HT1080 (cell line): ENCODE data around the gene DTNB. TPM values are rescaled to one million over a fixed set of nuclear protein-coding genes. Genes with fewer than 3 reads are reported as not detected.
A peak's percentile ranks its signal among the peaks of the same experiment; 100 is the strongest.
"Not testable (repeated sequence)": the region's sequence is repeated elsewhere in the genome, so short reads cannot be mapped to it uniquely, and the experiment has no call there.

Experiments
- DNase-seq: peaks from one replicate; pipeline ENCODE4 v3.0.0-alpha.2; 2015; ENCODE audit warnings: low read depth
- polyA plus RNA-seq, 2 experiments: library from polyadenylated mRNA; depleted of rRNA; stranded (reverse); fragments of >200 nt; gene quantifications; 2 replicates each; pipeline ENCODE4 v1.2.3, GENCODE V29; 2015
- total RNA-seq: library from RNA; depleted of rRNA; stranded (reverse); fragments of >200 nt; shearing (Covaris generic); gene quantifications from 2 replicates; pipeline ENCODE4 v1.2.3, GENCODE V29; 2014; rRNA removed

DTNB gene
- 6.0 and 9.1 TPM in 2 replicates for total RNA-seq
- 8.5 and 9.0 TPM in 2 replicates for polyA plus RNA-seq (2015; cell fraction: cytosol; rRNA removed)
- polyA plus RNA-seq (2015; cell fraction: nucleus; rRNA removed) = 11.2 and 11.6 TPM in 2 replicates

DNA sequence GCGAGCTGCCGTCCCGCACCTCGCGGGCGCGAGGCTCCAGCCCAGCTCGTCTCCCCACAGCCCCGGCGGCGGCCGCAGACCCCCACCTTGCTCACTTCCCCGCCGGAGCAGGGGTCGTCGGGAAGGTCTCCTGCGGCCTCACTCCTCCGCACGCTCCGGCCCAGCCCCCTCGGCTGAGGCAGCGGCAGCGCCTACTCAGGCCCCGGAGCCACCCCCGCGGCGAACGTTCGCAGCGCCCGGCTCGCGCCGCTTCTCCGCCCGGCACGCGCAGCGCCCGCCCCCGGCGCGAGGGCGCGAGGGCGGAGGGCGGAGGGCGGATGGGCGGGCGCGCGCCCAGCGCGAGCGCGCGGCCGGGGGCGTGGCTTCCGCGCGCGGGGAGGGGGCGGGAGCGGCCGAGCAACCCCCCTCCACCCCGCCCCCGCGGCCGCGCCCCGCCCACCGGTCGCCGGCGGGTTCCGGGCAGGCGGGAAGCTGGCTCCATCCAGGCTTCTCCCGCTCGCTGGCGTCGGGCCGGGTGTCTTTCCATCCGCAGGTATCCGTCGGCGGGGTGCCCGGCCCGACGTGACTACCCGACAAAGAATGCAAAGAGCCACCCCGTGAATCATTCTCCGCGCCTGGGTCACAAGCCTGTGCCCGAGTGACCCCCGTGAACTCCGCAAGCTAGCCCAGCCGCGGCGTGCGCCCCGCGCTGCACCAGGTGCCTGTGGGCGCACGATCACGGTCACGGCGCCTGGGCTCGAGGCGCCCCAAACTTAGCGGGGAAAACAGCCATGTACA is at the start of gene DTNB:
Gene DTNB, minus strand, starts transcription at position 278 of the 777 bp plus-strand sequence. CDS start 20,917 bp downstream, outside the sequence.
- DNase-seq = peak; percentile 64

DNA sequence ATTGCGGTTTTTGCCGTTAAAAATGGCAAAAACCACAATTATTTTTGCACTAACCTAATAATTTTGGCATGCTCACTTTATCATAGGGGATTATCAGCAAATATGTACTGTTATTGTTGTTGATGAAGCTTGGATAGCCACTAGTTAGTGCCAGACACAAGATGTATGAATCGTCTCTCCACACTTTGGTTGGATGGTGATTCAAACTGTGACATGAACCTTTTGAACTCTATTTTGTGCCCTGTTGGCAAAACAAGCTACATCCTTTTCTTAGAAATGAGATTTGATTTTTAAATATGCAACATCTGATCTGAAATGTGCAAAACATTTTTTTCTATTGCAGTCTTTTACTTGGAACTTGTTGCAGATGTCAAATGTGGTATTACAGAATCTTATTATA is 48.8 kb upstream of the DTNB start:
- no peak for DNase-seq

DNA sequence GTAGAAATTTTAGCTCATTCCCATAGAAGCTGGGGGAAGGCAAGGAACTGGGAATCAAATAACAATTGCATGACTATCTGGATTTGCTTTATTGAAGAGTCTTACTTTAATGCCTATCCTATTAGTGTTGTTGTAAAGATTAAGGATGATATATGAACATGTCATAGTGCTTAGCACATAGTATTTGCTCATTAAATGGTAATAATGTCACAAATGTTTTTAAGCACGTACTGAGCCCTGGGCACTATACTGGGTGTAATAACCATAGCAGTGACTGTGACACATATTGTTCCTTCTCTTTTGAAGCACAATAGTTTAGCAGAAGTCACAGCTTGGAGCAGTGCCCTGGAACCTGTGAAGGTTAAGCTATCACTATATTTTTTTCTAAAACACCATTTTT is 47.2 kb upstream of the DTNB start:
- DNase-seq = no peak

DNA sequence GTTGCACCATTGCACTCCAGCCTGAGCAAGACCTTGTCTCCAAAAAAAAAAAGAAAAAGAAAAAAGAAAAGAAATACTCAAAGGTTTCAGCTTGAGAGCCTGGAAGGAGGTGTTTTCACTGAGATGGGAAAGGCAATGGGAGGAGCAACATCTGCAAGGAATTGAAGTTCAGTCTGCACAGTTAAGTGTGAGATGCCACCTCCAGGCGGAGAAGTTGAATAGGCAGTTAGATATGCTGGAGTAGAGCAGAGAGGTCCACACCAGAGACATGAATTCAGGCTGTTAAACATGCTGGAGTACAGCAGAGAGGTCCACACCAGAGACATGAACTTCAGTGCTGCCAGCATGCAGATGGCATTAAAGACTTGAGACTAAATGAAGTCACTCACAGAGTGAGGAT is 41.4 kb upstream of the DTNB start:
- peak; percentile 46 for DNase-seq

DNA sequence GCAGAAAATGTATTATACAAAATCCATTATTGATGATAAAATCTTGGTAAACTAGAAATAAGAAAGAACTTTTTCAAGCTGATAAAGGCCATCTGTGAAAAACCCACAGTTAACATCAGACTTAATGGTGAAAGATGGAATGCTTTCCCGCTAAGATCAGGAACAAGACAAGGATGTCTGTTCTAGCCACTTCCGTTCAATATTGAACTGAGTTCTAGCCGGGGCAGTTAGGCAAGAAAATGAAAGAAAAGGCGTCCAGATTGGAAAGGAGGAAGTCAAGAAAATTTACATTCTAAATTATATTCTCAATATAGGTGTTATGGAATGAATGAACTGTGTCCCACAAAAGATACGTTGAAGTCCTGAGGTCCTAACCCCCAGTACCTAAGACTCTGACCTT is 39.1 kb upstream of the DTNB start:
- no peak for DNase-seq

DNA sequence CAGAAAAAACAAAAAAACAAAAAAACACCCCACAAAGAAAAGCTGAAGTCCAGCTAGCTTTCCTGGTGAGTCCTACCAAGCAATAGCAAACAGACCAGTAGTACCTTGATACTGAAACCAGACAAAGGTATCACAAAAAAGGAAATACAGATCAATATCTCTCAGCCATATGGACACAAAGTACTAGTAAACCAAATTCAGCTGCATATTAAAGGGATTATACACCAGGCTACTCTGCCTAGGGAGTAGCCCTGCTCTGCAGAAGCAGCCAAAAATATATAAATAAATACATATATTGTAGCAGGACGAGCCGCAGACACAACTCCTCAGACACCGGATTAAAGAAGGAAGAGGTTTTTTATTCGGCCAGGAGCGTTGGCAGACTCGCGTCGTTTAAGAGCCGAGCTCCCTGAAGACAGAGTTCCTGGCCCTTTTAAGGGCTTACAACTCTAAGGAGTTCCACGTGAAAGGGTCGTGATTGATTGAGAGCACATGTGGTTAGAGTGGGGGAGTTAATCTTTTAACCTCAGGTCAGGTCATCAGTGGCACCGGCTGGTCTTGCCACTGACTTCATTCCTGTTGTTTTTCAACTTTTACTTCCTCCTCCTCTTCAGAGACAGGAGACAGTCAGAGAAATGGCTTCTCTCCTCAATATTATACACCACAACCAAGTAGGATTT is 38.4 kb upstream of the DTNB start:
- DNase-seq = no peak

DNA sequence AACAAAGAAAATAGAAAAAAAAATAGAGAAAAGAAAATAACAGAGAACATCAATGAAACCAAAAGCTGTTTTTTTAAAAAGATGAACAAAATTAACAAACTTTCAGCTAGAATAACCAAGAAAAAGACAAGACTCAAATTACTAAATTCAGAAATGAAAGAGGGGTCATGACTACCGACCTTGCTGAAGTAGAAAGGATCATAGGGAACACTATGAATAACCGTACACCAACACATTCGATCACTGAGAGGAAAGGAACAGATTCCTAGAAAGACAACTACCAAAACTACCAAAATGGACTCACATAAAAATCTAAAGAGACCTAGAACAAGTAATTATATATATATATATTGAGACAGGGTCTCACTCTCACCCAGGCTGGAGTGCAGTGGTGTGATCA is 37.4 kb upstream of the DTNB start:
- no peak for DNase-seq

DNA sequence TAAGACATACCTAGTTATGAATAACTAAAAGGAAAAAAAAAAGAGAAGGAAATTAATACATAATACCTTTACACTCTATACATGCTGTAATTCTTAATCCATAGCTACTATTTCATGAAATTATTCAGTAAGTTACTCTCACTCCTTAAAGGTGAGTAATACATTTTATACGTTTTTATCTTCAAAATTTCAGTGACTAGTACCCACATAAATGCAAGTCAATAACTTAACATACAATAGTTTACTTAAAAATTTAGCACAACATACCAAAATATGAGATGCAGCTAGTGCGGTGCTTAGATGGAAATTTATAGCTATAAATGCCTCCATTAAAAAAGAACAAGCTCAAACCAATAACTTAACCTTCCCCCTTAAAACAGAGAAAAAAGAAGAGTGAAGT is 36.0 kb upstream of the DTNB start:
- DNase-seq = no peak

DNA sequence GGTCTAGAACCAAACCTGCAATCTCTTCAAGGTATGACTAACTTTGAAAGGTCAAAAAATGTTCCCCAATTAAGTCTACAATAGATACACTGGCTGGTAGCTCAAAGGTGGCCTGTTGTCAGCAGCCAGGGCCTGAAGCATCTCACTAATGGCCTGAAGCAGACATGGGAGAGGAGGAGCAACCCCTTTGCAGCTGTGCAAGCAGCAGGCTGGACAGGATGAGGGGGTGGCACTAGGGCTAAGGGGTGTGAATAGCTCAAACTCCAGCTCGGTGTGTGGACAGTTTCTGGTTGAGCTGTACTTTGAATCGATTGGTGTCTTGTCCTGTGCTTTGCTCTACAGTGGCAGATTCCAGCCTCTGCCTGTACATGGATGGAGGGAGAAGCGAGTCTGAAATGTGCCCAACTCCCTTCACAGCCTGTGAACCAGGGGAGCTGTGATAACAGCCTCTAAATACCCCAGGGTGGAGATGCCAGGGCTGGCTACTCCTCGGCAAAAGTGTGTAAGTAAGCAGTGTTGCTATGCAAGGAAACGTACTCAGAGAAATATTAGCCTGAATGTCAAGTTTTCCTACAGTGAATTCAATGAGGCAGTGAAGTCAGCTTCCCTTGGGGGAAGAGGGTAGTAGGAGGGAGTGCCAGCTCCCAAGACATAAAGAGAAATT is 34.7 kb upstream of the DTNB start:
- DNase-seq = no peak

DNA sequence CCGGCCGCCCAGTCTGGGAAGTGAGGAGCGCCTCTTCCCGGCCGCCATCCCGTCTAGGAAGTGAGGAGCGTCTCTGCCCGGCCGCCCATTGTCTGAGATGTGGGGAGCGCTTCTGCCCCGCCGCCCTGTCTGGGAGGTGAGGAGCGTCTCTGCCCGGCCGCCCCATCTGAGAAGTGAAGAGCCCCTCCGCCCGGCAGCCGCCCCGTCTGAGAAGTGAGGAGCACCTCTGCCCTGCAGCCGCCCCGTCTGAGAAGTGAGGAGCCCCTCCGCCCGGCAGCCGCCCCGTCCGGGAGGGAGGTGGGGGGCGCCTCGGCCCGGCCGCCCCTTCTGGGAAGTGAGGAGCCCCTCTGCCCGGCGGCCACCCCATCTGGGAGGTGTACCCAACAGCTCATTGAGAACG is 32.2 kb upstream of the DTNB start:
- DNase-seq = not testable (repeated sequence)

DNA sequence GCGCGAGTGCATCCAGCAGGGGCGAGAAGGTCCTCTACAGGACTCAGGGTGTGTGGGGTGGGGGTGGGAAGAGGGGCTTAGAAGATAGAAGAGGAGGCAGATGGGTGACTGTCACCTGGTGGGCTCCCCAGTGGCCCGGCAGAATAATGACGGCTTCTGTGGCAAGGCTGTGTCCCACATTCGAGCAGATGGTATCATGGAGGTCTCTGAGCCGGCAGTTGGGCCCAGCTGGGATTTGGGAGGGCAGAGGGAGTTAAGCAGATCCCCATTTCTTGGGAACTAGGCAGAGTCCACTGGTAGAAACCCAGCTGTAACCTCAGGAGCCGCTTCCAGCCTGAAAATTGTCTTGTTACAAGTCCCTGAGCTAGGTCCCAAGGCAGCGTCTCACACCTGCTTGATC is 28.4 kb upstream of the DTNB start:
- no peak for DNase-seq

DNA sequence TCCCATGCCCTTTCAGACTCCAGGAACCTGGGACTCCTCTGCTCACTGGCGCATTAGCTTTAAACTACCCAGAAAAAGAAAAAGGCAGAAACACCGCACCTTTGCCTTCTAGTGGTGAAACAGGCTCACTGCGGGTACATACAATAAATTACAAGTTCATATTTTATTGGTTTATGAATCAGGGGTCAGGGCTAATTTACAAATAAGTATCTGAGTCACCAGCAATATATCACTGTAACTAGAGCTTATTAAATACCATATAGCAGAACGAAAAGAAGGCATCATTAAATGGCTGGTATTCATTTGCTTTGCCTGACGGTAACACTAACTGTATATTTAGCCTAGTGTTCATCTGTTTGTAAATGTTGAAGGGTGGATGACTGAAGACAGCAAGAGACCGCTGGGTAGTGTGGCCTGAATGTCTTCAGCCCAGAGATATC is 26.9 kb upstream of the DTNB start:
- DNase-seq = peak; percentile 51

DNA sequence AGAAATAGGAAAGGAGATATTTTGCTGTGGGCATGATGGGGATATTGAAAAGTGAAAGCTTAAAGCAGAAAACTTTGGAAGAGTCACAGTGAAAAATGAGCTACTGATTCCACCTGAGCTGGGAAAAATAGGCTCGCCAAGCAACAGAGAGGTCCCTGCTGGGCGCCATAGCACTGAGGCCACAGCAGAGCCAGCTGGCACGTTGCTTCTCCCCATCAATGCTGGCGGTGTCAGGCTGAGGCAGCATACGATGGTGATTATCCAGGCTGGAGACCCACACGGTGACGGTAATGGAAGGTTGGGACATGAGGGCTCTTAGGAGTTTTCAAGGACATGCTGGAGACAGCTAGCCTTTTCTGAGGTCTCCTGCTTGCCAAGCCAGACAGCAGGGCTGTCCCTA is 25.8 kb upstream of the DTNB start:
- DNase-seq = no peak

DNA sequence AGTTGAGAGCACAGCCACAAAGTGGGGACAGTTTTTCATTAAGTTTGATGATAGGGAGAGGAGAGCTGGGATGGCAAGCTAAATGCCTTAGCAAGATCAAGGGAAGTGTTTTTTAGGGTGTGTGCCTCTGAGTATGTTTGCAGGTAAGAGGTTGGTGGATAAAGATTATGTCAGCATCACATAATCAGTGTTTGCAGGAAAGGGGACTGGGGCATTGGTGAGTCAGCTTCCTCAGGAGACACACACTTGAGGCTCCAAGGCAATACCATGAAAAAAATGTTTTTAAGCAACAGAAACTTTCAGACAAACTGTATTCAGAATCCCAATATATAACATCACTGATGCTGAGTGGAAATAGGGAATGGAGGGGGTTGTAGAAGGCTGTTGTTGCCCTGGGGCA is 25.4 kb upstream of the DTNB start:
- peak; percentile 65 for DNase-seq

DNA sequence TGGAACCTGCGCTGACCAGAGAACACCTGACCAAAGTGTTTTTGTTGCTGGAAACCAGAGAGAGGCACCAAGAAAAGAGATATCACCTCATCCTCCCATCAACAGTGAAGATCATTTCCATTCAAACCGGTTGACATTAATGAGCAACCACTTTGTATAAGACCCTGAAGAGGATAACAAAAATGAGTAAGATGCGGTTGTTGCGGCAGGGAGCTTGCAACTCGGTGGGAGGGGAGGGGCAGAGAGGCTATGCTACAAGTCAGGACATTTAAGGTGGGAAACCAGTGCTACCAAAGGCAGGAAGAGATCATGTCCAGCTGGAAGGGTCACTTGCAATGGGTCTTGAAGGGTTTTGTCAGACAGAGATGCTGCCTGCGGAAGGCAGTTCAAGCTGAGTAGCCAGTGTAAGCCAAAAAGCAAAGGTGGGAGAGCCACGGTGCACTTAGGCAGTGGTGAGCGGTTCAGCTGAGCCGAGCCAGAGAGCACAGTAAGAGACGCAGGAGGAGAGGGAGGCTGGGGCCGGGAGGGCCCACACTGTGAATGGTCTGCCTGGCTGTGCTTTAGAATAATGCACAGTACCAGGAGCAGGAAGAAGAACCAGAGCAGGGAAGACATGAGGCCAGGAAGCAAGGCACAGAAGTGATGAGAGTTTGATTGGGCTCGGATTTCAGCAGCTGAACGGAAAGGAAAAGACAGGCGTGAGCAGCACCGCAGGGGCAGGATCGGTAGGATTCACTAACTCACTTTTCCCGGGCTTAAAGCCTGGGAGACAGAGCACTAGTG is 24.4 kb upstream of the DTNB start:
- DNase-seq = no peak

DNA sequence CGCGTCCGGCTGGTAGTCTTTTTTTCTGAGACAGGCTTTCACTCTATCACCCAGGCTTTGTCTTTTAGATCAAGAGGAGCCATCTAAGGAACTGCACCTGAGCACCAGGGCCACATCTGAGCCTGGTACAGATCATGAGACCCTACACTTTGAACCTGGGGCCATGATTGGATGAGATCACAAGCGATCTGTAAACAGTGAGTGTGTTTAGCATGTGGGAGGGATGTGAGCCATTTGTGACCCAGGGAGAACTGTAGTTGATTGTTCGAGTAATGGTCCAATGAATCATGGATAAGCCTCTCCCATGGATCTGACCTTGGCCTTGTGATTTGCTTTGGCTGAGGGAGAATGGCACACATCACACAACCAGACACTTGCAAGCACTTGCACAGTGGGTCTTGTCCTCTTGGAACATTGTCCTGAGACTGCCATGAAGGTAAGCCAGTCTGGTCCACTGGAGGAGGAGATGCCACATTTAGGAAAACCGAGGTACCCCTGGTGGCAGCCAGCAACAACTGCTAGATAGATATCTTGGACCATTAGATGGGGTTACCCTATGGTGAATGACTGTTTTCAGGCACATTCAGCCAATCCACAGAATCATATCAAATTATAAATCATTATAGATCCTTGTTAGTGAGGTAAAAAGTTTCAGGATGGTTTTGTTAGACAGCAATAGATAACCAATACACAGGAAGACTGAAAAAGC is 19.5 kb upstream of the DTNB start:
- DNase-seq = peak; percentile 21

DNA sequence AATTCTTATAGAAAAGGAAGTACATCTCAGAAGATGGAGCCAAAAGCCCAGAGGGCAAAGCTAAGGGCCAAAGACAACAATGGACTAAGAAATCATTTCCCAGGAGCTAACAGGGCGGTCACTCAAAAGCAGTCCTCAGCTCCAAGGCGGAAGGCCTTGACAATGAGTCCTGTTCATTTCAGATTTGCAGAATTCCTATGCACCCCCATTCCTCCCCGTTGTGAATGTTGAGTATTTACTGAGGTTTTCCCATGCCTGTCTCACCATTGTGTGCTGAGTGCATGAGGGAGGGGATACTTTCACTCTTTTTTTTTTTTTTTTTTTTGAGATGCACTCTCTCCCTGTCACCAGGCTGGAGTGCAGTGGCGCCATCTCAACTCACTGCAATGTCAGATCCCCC is 18.8 kb upstream of the DTNB start:
- DNase-seq = no peak

DNA sequence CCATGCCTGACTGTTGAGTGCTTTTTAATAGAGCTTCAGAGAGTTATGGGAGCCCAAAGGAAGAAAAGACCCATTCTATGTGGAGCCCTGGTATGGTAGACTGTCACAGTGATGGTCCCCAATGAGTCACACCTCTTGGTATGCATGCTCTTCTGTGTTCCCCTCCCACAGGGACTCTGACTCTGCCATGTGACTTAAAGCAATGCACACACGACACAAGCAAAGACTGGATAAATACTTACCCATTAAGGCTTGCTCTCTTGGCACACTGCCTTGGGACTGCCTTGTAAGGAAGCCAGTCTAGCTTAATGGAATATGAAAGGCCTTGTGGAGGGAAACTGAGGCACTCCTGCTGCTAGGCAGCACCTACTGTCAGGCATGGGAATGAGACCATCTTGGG is 16.7 kb upstream of the DTNB start:
- peak; percentile 47 for DNase-seq

DNA sequence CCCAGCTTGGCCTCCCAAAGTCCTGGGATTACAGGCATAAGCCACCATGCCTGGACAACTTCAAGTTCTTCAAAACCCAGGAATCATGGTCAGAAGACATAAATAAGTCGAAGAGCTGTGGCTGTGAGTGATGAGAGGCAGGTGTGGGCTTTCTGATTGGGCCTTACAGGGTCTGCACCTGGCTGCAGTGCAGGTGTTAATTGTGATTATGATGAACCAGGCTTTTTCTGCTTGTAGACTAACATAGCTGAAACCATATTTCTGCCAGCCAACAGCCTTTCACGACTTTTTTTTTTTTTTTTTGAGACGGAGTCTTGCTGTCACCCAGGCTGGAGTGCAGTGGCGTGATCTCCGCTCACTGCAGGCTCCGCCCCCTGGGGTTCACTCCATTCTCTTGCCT is 14.9 kb upstream of the DTNB start:
- DNase-seq = no peak

DNA sequence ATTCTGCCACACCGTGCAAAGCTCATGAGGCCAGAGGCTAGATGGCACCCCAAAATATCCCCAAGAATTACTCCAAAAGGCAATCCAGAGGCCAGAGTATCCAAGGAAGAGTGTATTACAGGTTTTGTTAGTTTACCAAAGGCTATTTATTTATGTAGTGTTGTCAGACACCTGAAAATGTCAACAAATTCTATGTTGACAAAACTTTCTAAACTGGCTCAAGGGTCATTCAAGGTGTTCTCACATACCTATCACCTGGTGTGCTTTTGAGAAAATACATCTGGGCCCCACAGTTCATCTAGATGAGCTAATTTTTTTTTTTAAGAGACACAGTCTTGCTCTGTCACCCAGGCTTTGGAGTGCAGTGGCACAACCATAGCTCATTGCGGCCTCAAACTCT is 12.4 kb upstream of the DTNB start:
- DNase-seq = no peak
